CD4-positive, alpha-beta T cell treated with Interleukin-4 for 1 hour (primary cell): ENCODE measurements around the gene CTRB1.
"Not testable (repeated sequence)": the region's sequence is repeated elsewhere in the genome, so short reads cannot be mapped to it uniquely, and the experiment has no call there.

ENCODE experiments used
- DNase-seq, 2 donors: peaks; one replicate each; pipeline ENCODE4 v3.0.0-alpha.2; 2020 to 2022

CTRB1 gene

DNA sequence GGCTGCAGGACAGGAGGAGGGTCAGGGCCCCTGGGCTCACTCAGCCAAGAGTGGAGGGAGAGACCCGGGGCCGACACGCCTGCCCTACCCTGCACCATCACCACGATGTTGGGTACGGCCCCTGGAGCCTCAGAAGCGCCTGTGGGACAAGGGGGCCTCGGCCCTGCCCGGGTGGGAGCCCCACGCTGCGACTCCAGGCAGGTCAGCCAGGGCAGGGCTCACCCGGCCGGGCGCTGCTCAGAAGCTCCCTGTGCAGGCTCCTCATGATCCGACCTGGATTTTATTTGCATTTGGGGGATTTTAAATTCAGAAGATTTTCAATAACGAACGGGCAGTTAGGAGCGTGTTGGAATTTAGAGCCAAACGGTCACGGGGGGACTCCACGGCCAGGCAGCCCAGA, 13.9 kb upstream of the CTRB1 start:
- DNase-seq, result not testable (repeated sequence)

DNA sequence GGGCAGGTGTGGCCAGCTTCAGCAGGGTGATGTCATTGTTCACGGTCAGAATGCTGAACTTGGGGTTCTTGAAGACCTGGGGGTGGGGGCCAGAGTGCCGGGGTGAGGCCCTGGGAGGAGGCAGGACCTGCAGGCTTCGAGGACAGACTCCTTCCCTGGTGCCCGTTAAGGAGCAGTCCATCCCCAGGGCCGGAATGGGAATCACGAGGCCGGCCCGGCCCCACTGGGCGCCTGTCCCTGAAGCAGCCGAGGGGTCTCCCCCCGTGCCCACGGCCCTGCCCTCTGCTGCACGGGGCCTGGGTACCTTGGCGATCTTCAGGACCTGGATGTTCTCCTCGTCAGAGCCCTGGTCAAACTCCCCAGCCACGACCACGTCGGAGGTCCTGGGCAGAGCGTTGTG, 13.3 kb upstream of the CTRB1 start:
- DNase-seq, result not testable (repeated sequence)

DNA sequence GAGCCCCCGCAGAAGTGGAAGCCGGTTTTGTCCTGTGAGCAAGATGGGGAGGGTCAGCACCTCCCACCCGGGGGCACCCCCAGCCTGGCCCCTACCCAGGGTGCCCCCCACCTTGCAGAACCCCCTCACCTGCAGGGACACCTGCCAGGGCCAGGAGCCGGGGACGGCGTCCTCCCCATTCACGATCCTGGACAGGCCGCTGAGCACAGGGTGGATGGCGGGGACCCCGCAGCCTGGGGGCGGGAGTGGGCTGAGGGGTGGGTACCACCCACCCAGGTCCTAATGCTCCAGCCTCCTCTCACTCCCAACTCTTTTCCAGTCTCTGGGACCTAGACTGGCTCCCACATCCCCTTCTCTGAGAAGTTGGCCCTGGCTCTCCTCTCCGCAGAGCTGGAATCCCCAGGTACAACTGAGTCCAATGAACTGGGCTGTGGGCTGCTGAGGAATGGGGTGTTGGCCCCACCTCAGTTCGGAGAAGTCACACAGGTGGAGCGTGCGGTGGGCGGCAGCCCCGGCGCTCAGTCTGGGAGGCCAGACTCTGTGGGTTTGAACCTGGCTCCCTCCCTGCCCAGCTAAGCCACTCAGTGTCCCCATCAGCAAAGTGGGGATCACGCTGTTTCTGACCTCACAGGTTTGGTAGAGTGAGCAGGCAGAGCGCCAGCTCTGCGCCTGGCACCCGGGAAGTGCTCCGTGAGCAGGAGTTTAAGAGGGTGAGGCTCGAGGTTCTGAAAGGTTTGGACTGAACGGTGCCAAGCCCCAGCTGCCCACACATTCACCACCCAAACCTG, 12.6 kb upstream of the CTRB1 start:
- not testable (repeated sequence) for DNase-seq

- DNase-seq, result no peak
Observed at GRCh38 chr16:75206749-75207451, 11.9 kb upstream of the CTRB1 start, which contains the start of gene CTRB2. Gene CTRB2, minus strand, starts transcription at chr16:75207161. Its CDS starts 20 bp downstream, at chr16:75207141.

DNA sequence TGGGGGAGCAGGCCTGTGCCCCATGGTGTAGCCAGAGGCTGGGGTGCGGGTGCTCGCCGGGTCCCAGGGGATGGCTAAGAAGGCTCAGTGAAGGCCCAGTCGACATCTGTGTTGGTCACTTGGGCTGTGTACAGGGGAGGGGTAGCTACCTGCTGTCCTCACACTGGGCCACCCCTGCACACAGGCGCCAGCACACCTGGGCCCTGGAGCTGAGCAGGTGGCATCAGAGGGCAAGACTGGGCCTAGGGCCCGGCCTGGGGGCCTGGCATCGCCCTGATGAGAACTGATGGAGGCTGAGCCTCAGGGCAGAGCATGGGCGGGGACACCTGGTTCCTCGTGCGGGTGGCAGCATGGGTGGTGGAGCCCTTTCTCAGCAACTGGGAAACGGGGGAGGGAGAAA, 11.0 kb upstream of the CTRB1 start:
- no peak for DNase-seq

- no peak for DNase-seq
Observed at GRCh38 chr16:75208242-75208825, 10.5 kb upstream of the CTRB1 start.

GRCh38 chr16:75208861-75209505, 9.8 kb upstream of the CTRB1 start:
- DNase-seq, result no peak

GRCh38 chr16:75209514-75209913, 9.3 kb upstream of the CTRB1 start:
- not testable (repeated sequence) for DNase-seq

DNA sequence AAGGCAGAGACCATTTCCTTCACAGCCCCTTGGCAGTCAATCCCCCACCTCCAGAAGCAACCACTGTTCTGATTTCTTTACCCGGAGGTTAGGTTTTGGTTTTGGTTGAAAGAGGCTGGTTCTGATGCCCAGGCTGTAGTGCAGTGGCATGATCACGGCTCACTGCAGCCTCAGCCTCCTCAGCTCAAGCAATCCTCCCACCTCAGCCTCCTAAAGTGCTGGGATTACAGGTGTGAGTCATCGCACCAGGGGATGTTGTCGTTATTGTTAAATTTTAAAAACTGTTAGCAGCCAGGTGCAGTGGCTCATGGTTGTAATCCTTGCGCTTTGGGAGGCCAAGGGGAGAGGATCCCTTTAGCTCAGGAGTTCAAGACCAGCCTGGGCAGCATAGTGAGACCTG, 8.8 kb upstream of the CTRB1 start:
- DNase-seq, result no peak

- not testable (repeated sequence) for DNase-seq
Observed at GRCh38 chr16:75211286-75211685, 7.5 kb upstream of the CTRB1 start.

- DNase-seq, result no peak
Observed at GRCh38 chr16:75216127-75216526, 2.7 kb upstream of the CTRB1 start.

DNA sequence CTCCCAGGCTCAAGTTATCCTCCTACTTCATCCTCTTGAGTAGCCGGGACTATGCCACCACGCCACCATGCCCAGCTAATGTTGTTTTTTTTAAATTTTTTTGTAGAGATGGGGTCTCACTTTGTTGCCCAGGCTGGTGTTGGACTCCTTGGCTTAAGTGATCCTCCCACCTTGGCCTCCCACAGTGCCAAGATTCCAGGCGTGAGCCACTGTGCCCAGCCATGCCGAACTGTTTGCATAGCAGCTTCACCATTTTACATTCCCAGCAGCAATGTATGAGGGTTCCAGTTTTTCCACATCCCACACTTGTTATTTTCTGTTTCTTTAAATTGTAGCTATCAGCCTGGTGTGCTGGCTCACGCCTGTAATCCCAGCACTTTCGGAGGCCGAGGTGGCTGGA, 2.2 kb upstream of the CTRB1 start:
- DNase-seq, result no peak

DNA sequence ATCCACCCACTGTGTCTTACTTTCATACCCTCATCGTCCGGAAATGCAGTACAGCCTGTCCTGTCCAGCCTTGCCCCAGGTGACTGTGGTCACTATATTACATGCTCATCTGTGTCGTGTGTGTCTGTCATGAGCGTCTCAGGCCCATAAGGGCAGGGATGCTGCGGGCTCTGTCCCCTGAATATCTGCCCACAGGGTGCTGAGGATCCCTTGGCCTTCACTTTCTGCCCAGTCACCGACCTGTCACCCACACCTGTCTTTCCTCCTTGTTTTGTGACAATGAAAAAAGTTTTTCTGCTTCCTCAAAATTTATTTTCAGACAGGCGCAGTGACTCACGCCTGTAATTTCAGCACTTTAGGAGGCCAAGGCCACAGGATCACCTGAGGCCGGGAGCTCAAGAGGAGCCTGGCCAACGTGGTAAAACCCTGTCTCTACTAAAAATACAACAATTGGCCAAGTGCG, 1.4 kb upstream of the CTRB1 start:
- no peak for DNase-seq

- DNase-seq, result no peak
Observed at GRCh38 chr16:75219088-75219487, 300 bp downstream of the CTRB1 start.

- DNase-seq, result peak in 1 of 2 donors; percentile 36
Observed at GRCh38 chr16:75219838-75220237, 1.1 kb downstream of the CTRB1 start.

GRCh38 chr16:75222271-75222783, 3.5 kb downstream of the CTRB1 start:
- no peak for DNase-seq

- not testable (repeated sequence) for DNase-seq
Observed at GRCh38 chr16:75223129-75223528, 4.3 kb downstream of the CTRB1 start.

- DNase-seq, result no peak
Observed at GRCh38 chr16:75224306-75225082, 5.7 kb downstream of the CTRB1 start.

DNA sequence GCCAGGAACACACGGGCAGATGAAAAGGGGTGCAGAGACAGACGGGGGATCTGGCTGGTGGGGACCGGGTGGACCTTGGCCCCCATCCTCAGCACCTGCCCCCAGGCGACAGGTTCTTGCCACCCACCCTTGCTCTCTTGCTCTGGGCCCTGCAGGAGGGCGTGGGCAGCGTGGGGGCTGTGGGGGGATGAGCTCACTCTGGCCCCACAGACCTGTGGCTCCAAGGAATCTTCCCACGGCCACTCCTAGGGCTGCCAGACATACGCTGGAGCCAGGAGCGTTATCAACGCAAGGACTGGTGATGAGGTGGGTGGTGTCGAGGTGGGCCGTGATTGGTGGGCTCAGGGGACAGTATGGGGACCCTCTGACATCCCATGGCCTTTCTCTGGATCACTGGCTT, 6.3 kb downstream of the CTRB1 start:
- no peak for DNase-seq

- no peak for DNase-seq
Observed at GRCh38 chr16:75225678-75226515, 7.1 kb downstream of the CTRB1 start.
